Astrocyte of the cerebellum (primary cell): ENCODE measurements around the gene ADRA2B.
"Not testable (repeated sequence)": the region's sequence is repeated elsewhere in the genome, so short reads cannot be mapped to it uniquely, and the experiment has no call there.

Experiments used
- DNase-seq: peaks from one replicate; pipeline ENCODE4 v3.0.0-alpha.2; 2011; ENCODE audit warnings: low read depth
- H3K4me3 ChIP-seq: 2 replicates; pipeline ENCODE4 v1.5.1; 2011; ENCODE audit warnings: mild to moderate bottlenecking, low read depth, low read length, moderate library complexity
- CTCF ChIP-seq: IDR thresholded peaks from 2 replicates; pipeline ENCODE4 v1.5.1; 2012; ENCODE audit warnings: low read length, low read depth, moderate library complexity, mild to moderate bottlenecking; ENCODE audit errors: missing control alignments
- in situ Hi-C: cut with HindIII; loops from 2 replicates; pipeline ENCODE4 v1.10.0; 2017; ENCODE audit warnings: low sequenced_read_pairs

The ADRA2B gene

GRCh38 chr2:96063116-96063899 lies 53.1 kb downstream of the ADRA2B start:
- peak; percentile 8 for DNase-seq
- TF ChIP-seq CTCF, result peak; percentile 22
- in situ Hi-C loops, H3K4me3 ChIP-seq: not testable (repeated sequence)
